Measurements from ENCODE around the gene LAG3.

GRCh38 chr12:6767353-6768319 is 4.7 kb upstream of the LAG3 start:
- TF ChIP-seq CTCF (conservative IDR thresholded peaks at IDR 0.05; ENCODE audit: low read length) (no peak), EZH2phosphoT487 (IDR thresholded peaks at IDR 0.05; ENCODE audit: borderline replicate concordance, low read depth, low read length) (no peak)
